Measurements from ENCODE around the gene HK1.

The HK1 gene

GRCh38 chr10:69408318-69409175 is 130.3 kb downstream of the HK1 start:
- peak; percentile 93 for DNase-seq

GRCh38 chr10:69409176-69409495 is 130.8 kb downstream of the HK1 start:
- no peak for DNase-seq

- DNase-seq, result no peak
Measured at GRCh38 chr10:69409968-69410367, 131.7 kb downstream of the HK1 start.

- DNase-seq, result no peak
Measured at GRCh38 chr10:69410487-69410886, 132.2 kb downstream of the HK1 start.

- DNase-seq, result no peak
Measured at GRCh38 chr10:69411476-69411875, 133.2 kb downstream of the HK1 start.

GRCh38 chr10:69412232-69412790 is 134.0 kb downstream of the HK1 start:
- DNase-seq, result no peak

GRCh38 chr10:69413221-69413865 is 135.0 kb downstream of the HK1 start:
- DNase-seq, result peak; percentile 36

- no peak for DNase-seq
Measured at GRCh38 chr10:69414036-69415018, 136.0 kb downstream of the HK1 start.

- DNase-seq, result no peak
Measured at GRCh38 chr10:69415049-69415448, 136.8 kb downstream of the HK1 start.

- DNase-seq, result no peak
Measured at GRCh38 chr10:69415951-69416350, 137.7 kb downstream of the HK1 start.

- no peak for DNase-seq
Measured at GRCh38 chr10:69416695-69417094, 138.4 kb downstream of the HK1 start, which contains the start of gene TACR2. Gene TACR2 (minus strand): TSS chr10:69416918. CDS start chr10:69416323, 595 bp downstream.

GRCh38 chr10:69417542-69417941 is 139.2 kb downstream of the HK1 start:
- DNase-seq, result no peak

- DNase-seq, result no peak
Measured at GRCh38 chr10:69418052-69418752, 139.9 kb downstream of the HK1 start.

- DNase-seq, result no peak
Measured at GRCh38 chr10:69419096-69419743, 140.9 kb downstream of the HK1 start.

- DNase-seq, result no peak
Measured at GRCh38 chr10:69419744-69420126, 141.4 kb downstream of the HK1 start.

- DNase-seq, result no peak
Measured at GRCh38 chr10:69421611-69422308, 143.5 kb downstream of the HK1 start.

GRCh38 chr10:69422676-69423075 is 144.4 kb downstream of the HK1 start:
- no peak for DNase-seq

- DNase-seq, result no peak
Measured at GRCh38 chr10:69425041-69425440, 146.7 kb downstream of the HK1 start.

- DNase-seq, result peak; percentile 80
Measured at GRCh38 chr10:69425511-69426298, 147.4 kb downstream of the HK1 start.

- no peak for DNase-seq
Measured at GRCh38 chr10:69426376-69426727, 148.1 kb downstream of the HK1 start.
